IMR-90 (cell line): ENCODE results near the gene MRPL43. TPM values are rescaled to one million over a fixed set of nuclear protein-coding genes. Genes with fewer than 3 reads are reported as not detected.

Source experiments
- ATAC-seq: fragments of 200-7000 bp; cut with Tn5 transposase; 2 replicates; pipeline ENCODE4 v1.9.1; 2020; ENCODE audit warnings: low read depth, mild to moderate bottlenecking, moderate library complexity
- BruUV-seq: library from RNA; stranded (reverse); fragments of 400-500 nt; replicated peaks from 2 replicates; lab custom pipeline; 2021; lab: Mats Ljungman, UMichigan
- CTCF ChIA-PET: fragments of 300-600 bp; formaldehyde crosslinking; extraction: SDS; loops from one replicate; lab custom pipeline; 2021; ENCODE audit warnings: antibody characterized with exemption; lab: Yijun Ruan, JAX
- POLR2A ChIA-PET: fragments of 300-600 bp; sonication (Branson Sonifier 250); formaldehyde crosslinking; loops from one replicate; lab custom pipeline; 2022; ENCODE audit warnings: antibody characterized with exemption; ENCODE audit not compliant: unreplicated experiment; lab: Charles Lee
- DNase-seq: peaks from one replicate; pipeline ENCODE4 v3.0.0; 2013
- H2AFZ ChIP-seq: replicated peaks from 2 replicates; pipeline ENCODE3; 2013; ENCODE audit warnings: low read length, mild to moderate bottlenecking; ENCODE audit not compliant: poor library complexity
- H2AK5ac ChIP-seq: 2 replicates; pipeline ENCODE4 v1.6.1; 2013; ENCODE audit warnings: low read depth, low read length, inconsistent platforms
- H2AK9ac ChIP-seq: replicated peaks from 2 replicates; pipeline ENCODE3; 2013; ENCODE audit warnings: mild to moderate bottlenecking, low read depth, low read length, moderate library complexity; ENCODE audit not compliant: poor library complexity
- H2BK120ac ChIP-seq: 2 replicates; pipeline ENCODE4 v1.6.1; 2013; ENCODE audit warnings: low read depth, low read length, inconsistent platforms
- H2BK15ac ChIP-seq: 3 replicates; pipeline ENCODE4 v1.6.1; 2013; ENCODE audit warnings: low read depth, low read length, inconsistent platforms
- H2BK20ac ChIP-seq: 2 replicates; pipeline ENCODE4 v1.6.1; 2013; ENCODE audit warnings: low read depth, mild to moderate bottlenecking, inconsistent platforms, low read length, moderate library complexity
- H2BK5ac ChIP-seq: 2 replicates; pipeline ENCODE4 v1.6.1; 2013; ENCODE audit warnings: mild to moderate bottlenecking, low read depth, low read length, inconsistent platforms; ENCODE audit not compliant: poor library complexity, severe bottlenecking
- H3K14ac ChIP-seq: replicated peaks from 2 replicates; pipeline ENCODE4 v1.6.1; 2013; ENCODE audit warnings: low read depth, low read length, inconsistent platforms
- H3K18ac ChIP-seq: 2 replicates; pipeline ENCODE4 v1.6.1; 2013; ENCODE audit warnings: low read depth, low read length, control low read depth
- H3K23ac ChIP-seq: 2 replicates; pipeline ENCODE4 v1.6.1; 2013; ENCODE audit warnings: low read depth, low read length, inconsistent platforms
- H3K27ac ChIP-seq: 2 replicates; pipeline ENCODE4 v1.5.1; 2013; ENCODE audit warnings: mild to moderate bottlenecking, control low read depth, low read length; ENCODE audit not compliant: insufficient read depth
- H3K27me3 ChIP-seq: 2 replicates; pipeline ENCODE4 v1.6.1; 2013; ENCODE audit warnings: low read length; ENCODE audit not compliant: control insufficient read depth, insufficient read depth
- H3K36me3 ChIP-seq: 2 replicates; pipeline ENCODE4 v1.6.1; 2013; ENCODE audit warnings: low read length, mixed read lengths; ENCODE audit not compliant: control insufficient read depth, insufficient read depth
- H3K4ac ChIP-seq: 2 replicates; pipeline ENCODE4 v1.6.1; 2013; ENCODE audit warnings: low read depth, low read length, inconsistent platforms
- H3K4me1 ChIP-seq: 2 replicates; pipeline ENCODE4 v1.6.1; 2013; ENCODE audit warnings: low read length, mixed read lengths; ENCODE audit not compliant: control insufficient read depth, insufficient read depth
- H3K4me2 ChIP-seq: 2 replicates; pipeline ENCODE4 v1.6.1; 2013; ENCODE audit warnings: low read depth, mild to moderate bottlenecking, control low read depth, low read length, moderate library complexity
- H3K4me3 ChIP-seq: 2 replicates; pipeline ENCODE4 v1.5.1; 2013; ENCODE audit warnings: low read depth, mild to moderate bottlenecking, control low read depth, low read length, moderate library complexity; ENCODE audit not compliant: insufficient read depth
- H3K56ac ChIP-seq: 2 replicates; pipeline ENCODE4 v1.6.1; 2013; ENCODE audit warnings: low read length, inconsistent platforms; ENCODE audit not compliant: insufficient read depth; ENCODE audit errors: extremely low read depth
- H3K79me1 ChIP-seq, 2 experiments: 2 replicates each; pipeline ENCODE4 v1.6.1; 2013; ENCODE audit warnings: low read length in 2 of 2, inconsistent platforms in 1 of 2, low read depth in 1 of 2
- H3K9ac ChIP-seq: 2 replicates; pipeline ENCODE4 v1.6.1; 2013; ENCODE audit warnings: low read depth, low read length, control low read depth
- H3K9me1 ChIP-seq: 2 replicates; pipeline ENCODE4 v1.6.1; 2013; ENCODE audit warnings: low read length, inconsistent platforms; ENCODE audit not compliant: insufficient read depth
- H3K9me3 ChIP-seq: 2 replicates; pipeline ENCODE4 v1.6.1; 2013; ENCODE audit warnings: low read length; ENCODE audit not compliant: control insufficient read depth, insufficient read depth
- H4K20me1 ChIP-seq: 2 replicates; pipeline ENCODE4 v1.6.1; 2013; ENCODE audit warnings: low read length, inconsistent platforms; ENCODE audit not compliant: insufficient read depth
- H4K5ac ChIP-seq: 2 replicates; pipeline ENCODE4 v1.6.1; 2013; ENCODE audit warnings: mild to moderate bottlenecking, low read depth, low read length, control low read depth
- H4K8ac ChIP-seq, 2 experiments: 2 replicates each; pipeline ENCODE4 v1.6.1; 2013; ENCODE audit warnings: low read depth in 2 of 2, low read length in 2 of 2, control low read depth in 1 of 2, inconsistent platforms in 1 of 2
- H4K91ac ChIP-seq: 2 replicates; pipeline ENCODE4 v1.6.1; 2013; ENCODE audit warnings: low read depth, low read length, inconsistent platforms; ENCODE audit not compliant: insufficient read depth
- BHLHE40 ChIP-seq: fragments of 150-350 bp; IDR thresholded peaks from 2 replicates; pipeline ENCODE4 v1.6.1; 2016; ENCODE audit warnings: mild to moderate bottlenecking, low read depth, low read length
- CHD1 ChIP-seq: IDR thresholded peaks from 2 replicates; pipeline ENCODE4 v1.6.1; 2012; ENCODE audit warnings: low read depth, low read length, improper control_type of control experiment
- FOS ChIP-seq: fragments of 150-350 bp; IDR thresholded peaks from 2 replicates; pipeline ENCODE4 v1.6.1; 2016; ENCODE audit warnings: low read depth, low read length
- MAZ ChIP-seq: IDR thresholded peaks from 2 replicates; pipeline ENCODE4 v1.6.1; 2012; ENCODE audit warnings: low read depth, mild to moderate bottlenecking, low read length, improper control_type of control experiment, moderate library complexity, borderline replicate concordance
- MXI1 ChIP-seq: IDR thresholded peaks from 2 replicates; pipeline ENCODE4 v1.6.1; 2012; ENCODE audit warnings: low read depth, mild to moderate bottlenecking, low read length, moderate library complexity, borderline replicate concordance
- NFE2L2 ChIP-seq: fragments of 150-350 bp; IDR thresholded peaks from 2 replicates; pipeline ENCODE4 v1.6.1; 2016; ENCODE audit warnings: low read depth, mild to moderate bottlenecking, low read length
- POLR2A ChIP-seq: IDR thresholded peaks from 2 replicates; pipeline ENCODE4 v1.6.1; 2012; ENCODE audit warnings: mild to moderate bottlenecking, low read depth, low read length
- RAD21 ChIP-seq: IDR thresholded peaks from 2 replicates; pipeline ENCODE4 v1.6.1; 2012; ENCODE audit warnings: low read length, improper control_type of control experiment
- WGBS, 2 experiments: methylation state at CpG; one replicate each; pipeline versions ENCODE4 v1.1.5 to v1.1.7; 2013; ENCODE audit warnings: missing lambda C conversion rate in 2 of 2; ENCODE audit not compliant: insufficient read length in 1 of 2; ENCODE audit errors: extremely low coverage in 2 of 2; 5-methylcytosine and 5-hydroxymethylcytosine counted together
- dilution Hi-C: fragments of 300-500 bp; cut with HindIII; formaldehyde crosslinking; loops from one replicate; pipeline ENCODE4 v1.14.3; 2018; ENCODE audit warnings: low sequenced_read_pairs; ENCODE audit not compliant: unreplicated experiment
- in situ Hi-C: fragments of 300-500 bp; cut with MboI; formaldehyde crosslinking; loops from 3 replicates; pipeline ENCODE4 v1.14.3; 2019; ENCODE audit warnings: low sequenced_read_pairs, inconsistent platforms, mixed read lengths
- intact Hi-C: fragments of 100-400 bp; cut with micrococcal nuclease; formaldehyde crosslinking; loops from 2 replicates; pipeline ENCODE4 v1.10.0; 2022
- polyA plus RNA-seq, 3 experiments: library from polyadenylated mRNA; depleted of rRNA; stranded (reverse); fragments of >200 nt; gene quantifications; 2 replicates each; pipeline ENCODE4 v1.2.3, GENCODE V29; 2012; ENCODE audit warnings: low replicate concordance in 1 of 3
- total RNA-seq: library from RNA; depleted of rRNA; stranded (reverse); fragments of >200 nt; gene quantifications from 2 replicates; pipeline ENCODE4 v1.2.3, GENCODE V29; 2012
- TF ChIP-seq, protein P1 (sequence below): conservative IDR thresholded peaks from 2 replicates; pipeline ENCODE4 v1.5.1; 2012; ENCODE audit warnings: mild to moderate bottlenecking, low read depth, low read length, improper control_type of control experiment

MRPL43 gene
- total and polyA plus RNA-seq, 2 of the 4 experiments (the other 2 are of a cell fraction): 61.3 to 142 TPM

GRCh38 chr10:101032637-101033224 lies 45.4 kb upstream of the MRPL43 start (continued):
- TF ChIP-seq MAZ: peak; percentile 68; the same call in 1 of the 2 replicates

GRCh38 chr10:101031796-101032636 lies 44.7 kb upstream of the MRPL43 start:
- Histone ChIP-seq H2BK5ac (peak overlapping the region; percentile 89), H3K79me1 (peaks cover 16 to 61% of the 10 kb centered on the region in 2 experiments; a peak in 3 of 4 replicates), H3K9me1 (peaks cover 2% of the 10 kb centered on the region; the same call in 1 of the 2 replicates), H3K4me3 (peak overlapping the region; percentile 60), H2BK20ac (peak overlapping the region; percentile 75), H3K4me2 (peak overlapping the region; percentile 83), H4K8ac (peak overlapping the region; percentile 75 to 84), H4K20me1 (peaks cover 35% of the 10 kb centered on the region), H3K9me3 (no peaks in the 10 kb centered on the region), H2BK120ac (peak overlapping the region; percentile 86), H3K4ac (peak overlapping the region; percentile 97), H2AK5ac (peak overlapping the region; percentile 88), H2AK9ac (peak overlapping the region; percentile 98), H3K56ac (peak overlapping the region; percentile 93), H2AFZ (peak overlapping the region; percentile 99), H3K14ac (peak overlapping the region; percentile 99), H3K27ac (peak overlapping the region; percentile 87), H3K9ac (peak overlapping the region; percentile 71), H3K4me1 (peaks cover 2% of the 10 kb centered on the region), H4K91ac (peak overlapping the region; percentile 89), H3K27me3 (peaks cover 2% of the 10 kb centered on the region; the same call in 1 of the 2 replicates), H2BK15ac (peak overlapping the region; percentile 27; the same call in 2 of the 3 replicates), H3K36me3 (peaks cover 24% of the 10 kb centered on the region), H3K23ac (peak overlapping the region; percentile 98), H3K18ac (peak overlapping the region; percentile 58), H4K5ac (peak overlapping the region; percentile 52)
- dilution Hi-C loops: no loop called here
- no TSS peak for BruUV-seq
- 0% methylated on average over 11 of the region's 47 CpGs; no CpG with 5 or more reads in 1 of the 2 experiments for WGBS, 2 experiments
- DNase-seq (peak; percentile 63), ATAC-seq (peak; percentile 68)
- in situ Hi-C loops: no loop called here
- intact Hi-C loops: loop anchor here (5.0 kb wide), 1 partner anchor 35 kb away; no protein-coding TSS in a partner anchor
- POLR2A ChIA-PET: interaction anchor here (1.4 kb wide), 1 partner anchor 11 kb away, joined by 6 read pairs; no protein-coding TSS in a partner anchor
- TF ChIP-seq RAD21 (no peak), BHLHE40 (peak; percentile 10; the same call in 1 of the 2 replicates), POLR2A (no peak), NFE2L2 (no peak), MAZ (peak; percentile 82), CHD1 (peak; percentile 79; the same call in 1 of the 2 replicates), FOS (no peak), MXI1 (peak; percentile 33; the same call in 1 of the 2 replicates)
- TF ChIP-seq, protein P1, sequence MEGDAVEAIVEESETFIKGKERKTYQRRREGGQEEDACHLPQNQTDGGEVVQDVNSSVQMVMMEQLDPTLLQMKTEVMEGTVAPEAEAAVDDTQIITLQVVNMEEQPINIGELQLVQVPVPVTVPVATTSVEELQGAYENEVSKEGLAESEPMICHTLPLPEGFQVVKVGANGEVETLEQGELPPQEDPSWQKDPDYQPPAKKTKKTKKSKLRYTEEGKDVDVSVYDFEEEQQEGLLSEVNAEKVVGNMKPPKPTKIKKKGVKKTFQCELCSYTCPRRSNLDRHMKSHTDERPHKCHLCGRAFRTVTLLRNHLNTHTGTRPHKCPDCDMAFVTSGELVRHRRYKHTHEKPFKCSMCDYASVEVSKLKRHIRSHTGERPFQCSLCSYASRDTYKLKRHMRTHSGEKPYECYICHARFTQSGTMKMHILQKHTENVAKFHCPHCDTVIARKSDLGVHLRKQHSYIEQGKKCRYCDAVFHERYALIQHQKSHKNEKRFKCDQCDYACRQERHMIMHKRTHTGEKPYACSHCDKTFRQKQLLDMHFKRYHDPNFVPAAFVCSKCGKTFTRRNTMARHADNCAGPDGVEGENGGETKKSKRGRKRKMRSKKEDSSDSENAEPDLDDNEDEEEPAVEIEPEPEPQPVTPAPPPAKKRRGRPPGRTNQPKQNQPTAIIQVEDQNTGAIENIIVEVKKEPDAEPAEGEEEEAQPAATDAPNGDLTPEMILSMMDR: peak; percentile 10; the same call in 1 of the 2 replicates
- CTCF ChIA-PET: interaction anchor here (1.5 to 2.1 kb wide), 3 partner anchors 9 to 18 kb away, joined by 4 to 7 read pairs (median 6); no protein-coding TSS in a partner anchor
